Suprapubic skin (tissue), 4 donors: ENCODE results near the gene RBM19.

ENCODE experiments used
- CTCF ChIP-seq, 2 donors: fragments of 200-600 bp in 1 of 2; fragments of 450-650 bp in 1 of 2; sonication (generic) in 1 of 2; IDR thresholded peaks; one replicate each; pipeline ENCODE4 v1.5.1; 2016 to 2019; ENCODE audit warnings: antibody characterized with exemption in 2 of 2, mild to moderate bottlenecking in 1 of 2, moderate library complexity in 1 of 2
- EP300 ChIP-seq: sonication (generic); formaldehyde crosslinking; IDR thresholded peaks from one replicate; pipeline ENCODE4 v1.6.1; 2017; ENCODE audit warnings: antibody characterized with exemption
- POLR2A ChIP-seq, 2 donors: fragments of 450-650 bp; IDR thresholded peaks; one replicate each; pipeline ENCODE4 v1.6.1; 2017; ENCODE audit warnings: antibody characterized with exemption in 2 of 2, mild to moderate bottlenecking in 2 of 2, moderate library complexity in 2 of 2
- POLR2AphosphoS5 ChIP-seq, 3 donors: sonication (generic); formaldehyde crosslinking; IDR thresholded peaks; one replicate each; pipeline ENCODE4 v1.6.1; 2017; ENCODE audit warnings: antibody characterized with exemption in 3 of 3

- TF ChIP-seq CTCF (IDR thresholded peaks at IDR 0.05) (no peak), POLR2A (IDR thresholded peaks at IDR 0.05) (no peak), EP300 (no peak), POLR2AphosphoS5 (IDR thresholded peaks at IDR 0.05) (no peak)
Measured at GRCh38 chr12:113866496-113866895, 99.6 kb downstream of the RBM19 start.
